K562 treated with DMSO at 1 percent for 24 hours (cell line): ENCODE data around the gene KCNB1. TPM values are rescaled to one million over a fixed set of nuclear protein-coding genes. Genes with fewer than 3 reads are reported as not detected.

Source experiments
- total RNA-seq: library from RNA; unstranded; fragments of 300-600 nt; gene quantifications from 2 replicates; pipeline ENCODE4 v1.2.3, GENCODE V29; 2022; ENCODE audit warnings: low read depth; ENCODE audit not compliant: insufficient read depth

The KCNB1 gene
- 0.05 TPM in 1 of 2 replicates, not detected in the other for total RNA-seq

GRCh38 chr20:49482621-49483017 is at the start of gene KCNB1:
Gene KCNB1 (minus strand): TSS chr20:49482668. CDS start chr20:49482480, 188 bp downstream.

Other genes starting within 250 kb of the KCNB1 start
- gene ZNFX1, start 204.6 kb downstream of the KCNB1 start, total RNA-seq, result 7.9 and 8.4 TPM in 2 replicates
- gene PTGIS, start 85.5 kb upstream of the KCNB1 start, total RNA-seq, result not detected in 2 replicates
- gene B4GALT5, start 231.2 kb upstream of the KCNB1 start, total RNA-seq, result 16.2 and 16.9 TPM in 2 replicates